ENCODE data around the gene TDRD15. TPM values are rescaled to one million over a fixed set of nuclear protein-coding genes. Genes with fewer than 3 reads are reported as not detected.

The TDRD15 gene
- total RNA-seq (2012; rRNA removed) (not detected in 2 replicates), polyA plus RNA-seq (2012; rRNA removed) (not detected in 2 replicates), Bru-seq, nascent RNA (not detected), BruChase-seq, experiment 1, labeled RNA remaining after a 6-hour chase (not detected), BruChase-seq, experiment 2, labeled RNA remaining after a 2-hour chase (not detected)
- polyA plus RNA-seq (2012; cell fraction: cytosol; rRNA removed) = not detected in 2 replicates
- polyA plus RNA-seq (2012; cell fraction: nucleus; rRNA removed; ENCODE audit: low replicate concordance) = not detected in 2 replicates
- long read RNA-seq = 0 reads

GRCh38 chr2:21123473-21124393 lies at the start of gene TDRD15:
TDRD15 (plus strand) TSS chr2:21123968; CDS start chr2:21137468, 13,500 bp downstream.
- Histone ChIP-seq H3K36me3 (ENCODE audit: control insufficient read depth, insufficient read depth, low read length) (no peaks in the 10 kb centered on the region), H3K4me3 (ENCODE audit: insufficient read depth, low read depth, low read length) (no peak within 1 kb of the TSS), H3K4me1 (ENCODE audit: control insufficient read depth, insufficient read depth, low read length) (no peaks in the 10 kb centered on the region), H2AK5ac (ENCODE audit: low read depth, low read length) (no peak within 1 kb of the TSS), H2AK9ac (replicated peaks; ENCODE audit: low read depth, low read length, poor library complexity) (no peak within 1 kb of the TSS), H3K27me3 (ENCODE audit: control insufficient read depth, insufficient read depth, low read length) (no peaks in the 10 kb centered on the region), H3K9me3 (ENCODE audit: control insufficient read depth, insufficient read depth, low read length) (no peaks in the 10 kb centered on the region), H3K4ac (ENCODE audit: low read depth, low read length) (no peak within 1 kb of the TSS), H3K9me1 (ENCODE audit: insufficient read depth, low read length) (no peaks in the 10 kb centered on the region), H2AFZ (replicated peaks; ENCODE audit: low read length, poor library complexity) (no peak within 1 kb of the TSS), H2BK120ac (ENCODE audit: low read depth, low read length) (no peak within 1 kb of the TSS), H3K18ac (ENCODE audit: low read depth, low read length) (no peak within 1 kb of the TSS), H2BK20ac (ENCODE audit: low read depth, low read length) (no peak within 1 kb of the TSS), H4K8ac (ENCODE audit: low read depth in 2 of 2, low read length in 2 of 2) (no peak within 1 kb of the TSS), H3K9ac (ENCODE audit: low read depth, low read length) (no peak within 1 kb of the TSS), H4K5ac (ENCODE audit: low read depth, low read length) (no peak within 1 kb of the TSS), H3K56ac (ENCODE audit: extremely low read depth, insufficient read depth, low read length) (no peak within 1 kb of the TSS), H2BK5ac (ENCODE audit: low read depth, low read length, poor library complexity, severe bottlenecking) (no peak within 1 kb of the TSS), H3K14ac (replicated peaks; ENCODE audit: low read depth, low read length) (no peak within 1 kb of the TSS), H2BK15ac (ENCODE audit: low read depth, low read length) (no peak within 1 kb of the TSS), H3K79me1 (ENCODE audit: low read depth in 1 of 2, low read length in 2 of 2) (no peaks in the 10 kb centered on the region), H3K27ac (ENCODE audit: insufficient read depth, low read length) (no peak within 1 kb of the TSS), H4K91ac (ENCODE audit: insufficient read depth, low read depth, low read length) (no peak within 1 kb of the TSS), H4K20me1 (ENCODE audit: insufficient read depth, low read length) (no peaks in the 10 kb centered on the region), H3K4me2 (ENCODE audit: low read depth, low read length) (no peak within 1 kb of the TSS), H3K23ac (ENCODE audit: low read depth, low read length) (no peak within 1 kb of the TSS)
- intact Hi-C loops (cut with micrococcal nuclease) = no loop called here
- DNase-seq (no peak), ATAC-seq (ENCODE audit: low read depth) (no peak)
- WGBS, 2 experiments (ENCODE audit: extremely low coverage in 2 of 2, insufficient read length in 1 of 2) = no CpG with 5 or more reads among the region's 27 CpGs
- ChIA-PET CTCF (no interaction called here), POLR2A (ENCODE audit: unreplicated experiment) (no interaction called here)
- dilution Hi-C loops (cut with HindIII; ENCODE audit: low sequenced_read_pairs, unreplicated experiment) = no loop called here
- BruUV-seq (replicated peaks) = no TSS peak
- in situ Hi-C loops (cut with MboI; ENCODE audit: low sequenced_read_pairs) = no loop called here
- TF ChIP-seq FOS (IDR thresholded peaks at IDR 0.05; ENCODE audit: low read depth, low read length) (no peak), NFE2L2 (IDR thresholded peaks at IDR 0.05; ENCODE audit: low read depth, low read length) (no peak), BHLHE40 (IDR thresholded peaks at IDR 0.05; ENCODE audit: low read depth, low read length) (no peak), CHD1 (IDR thresholded peaks at IDR 0.05; ENCODE audit: low read depth, low read length) (no peak), MAFK (IDR thresholded peaks at IDR 0.05; ENCODE audit: low read depth, low read length) (no peak), RAD21 (IDR thresholded peaks at IDR 0.05; ENCODE audit: low read length) (no peak), CEBPB (IDR thresholded peaks at IDR 0.05; ENCODE audit: low read depth, low read length) (no peak), ELK1 (IDR thresholded peaks at IDR 0.05; ENCODE audit: borderline replicate concordance, low read depth, low read length) (no peak), USF2 (IDR thresholded peaks at IDR 0.05; ENCODE audit: low read depth, low read length) (no peak), MXI1 (IDR thresholded peaks at IDR 0.05; ENCODE audit: borderline replicate concordance, low read depth, low read length) (no peak), POLR2A (IDR thresholded peaks at IDR 0.05; ENCODE audit: low read depth, low read length) (no peak), RCOR1 (IDR thresholded peaks at IDR 0.05; ENCODE audit: insufficient replicate concordance, low read length) (no peak), CTCF (conservative IDR thresholded peaks at IDR 0.05; ENCODE audit: low read depth, low read length) (no peak), RFX5 (IDR thresholded peaks at IDR 0.05; ENCODE audit: low read depth, low read length) (no peak)
